ENCODE data around the gene EVI2A. TPM values are rescaled to one million over a fixed set of nuclear protein-coding genes. Genes with fewer than 3 reads are reported as not detected.

The EVI2A gene
- total RNA-seq, 1 donor from 2014 or later = 7.5 TPM

DNA sequence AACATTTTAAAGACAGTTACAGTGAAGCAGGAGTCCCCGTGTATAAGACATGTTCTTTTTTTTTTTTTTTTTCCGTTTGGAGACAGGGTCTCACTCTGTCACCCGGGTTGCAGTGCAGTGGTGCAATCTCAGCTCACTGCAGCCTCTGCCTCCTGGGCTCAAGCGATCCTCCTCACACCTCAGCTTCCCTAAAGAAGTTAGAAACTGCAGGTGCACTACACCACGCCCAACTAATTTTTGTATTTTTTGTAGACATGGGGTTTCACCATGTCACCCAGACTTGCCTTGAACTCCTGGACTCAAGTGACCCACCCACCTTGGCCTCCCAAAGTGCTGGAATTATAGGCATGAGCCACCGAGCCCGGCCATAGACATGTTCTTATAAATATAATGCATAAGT is 10.5 kb downstream of the EVI2A start:
- Histone ChIP-seq H3K36me3 (no peaks in the 10 kb centered on the region), H3K27ac (no peak overlapping the region), H3K4me1 (no peaks in the 10 kb centered on the region), H3K9me3 (no peaks in the 10 kb centered on the region), H3K4me3 (peak overlapping the region in 1 of 2 donors; percentile 25), H3K27me3 (no peaks in the 10 kb centered on the region)
- intact Hi-C loops (cut with DNase I) = no loop called here
- no peak for DNase-seq (ENCODE audit: low spot score in 2 of 2)
- TF ChIP-seq, protein P1, sequence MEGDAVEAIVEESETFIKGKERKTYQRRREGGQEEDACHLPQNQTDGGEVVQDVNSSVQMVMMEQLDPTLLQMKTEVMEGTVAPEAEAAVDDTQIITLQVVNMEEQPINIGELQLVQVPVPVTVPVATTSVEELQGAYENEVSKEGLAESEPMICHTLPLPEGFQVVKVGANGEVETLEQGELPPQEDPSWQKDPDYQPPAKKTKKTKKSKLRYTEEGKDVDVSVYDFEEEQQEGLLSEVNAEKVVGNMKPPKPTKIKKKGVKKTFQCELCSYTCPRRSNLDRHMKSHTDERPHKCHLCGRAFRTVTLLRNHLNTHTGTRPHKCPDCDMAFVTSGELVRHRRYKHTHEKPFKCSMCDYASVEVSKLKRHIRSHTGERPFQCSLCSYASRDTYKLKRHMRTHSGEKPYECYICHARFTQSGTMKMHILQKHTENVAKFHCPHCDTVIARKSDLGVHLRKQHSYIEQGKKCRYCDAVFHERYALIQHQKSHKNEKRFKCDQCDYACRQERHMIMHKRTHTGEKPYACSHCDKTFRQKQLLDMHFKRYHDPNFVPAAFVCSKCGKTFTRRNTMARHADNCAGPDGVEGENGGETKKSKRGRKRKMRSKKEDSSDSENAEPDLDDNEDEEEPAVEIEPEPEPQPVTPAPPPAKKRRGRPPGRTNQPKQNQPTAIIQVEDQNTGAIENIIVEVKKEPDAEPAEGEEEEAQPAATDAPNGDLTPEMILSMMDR (IDR thresholded peaks at IDR 0.05) = no peak

GRCh38 chr17:31310260-31310659 is 11.2 kb downstream of the EVI2A start:
- Histone ChIP-seq H3K27me3 (no peaks in the 10 kb centered on the region), H3K4me1 (no peaks in the 10 kb centered on the region), H3K27ac (no peak overlapping the region), H3K9me3 (no peaks in the 10 kb centered on the region), H3K4me3 (no peak overlapping the region), H3K36me3 (no peaks in the 10 kb centered on the region)
- TF ChIP-seq, protein P1 (IDR thresholded peaks at IDR 0.05) = no peak
- DNase-seq (ENCODE audit: low spot score in 2 of 2) = no peak
- intact Hi-C loops (cut with DNase I) = no loop called here

DNA sequence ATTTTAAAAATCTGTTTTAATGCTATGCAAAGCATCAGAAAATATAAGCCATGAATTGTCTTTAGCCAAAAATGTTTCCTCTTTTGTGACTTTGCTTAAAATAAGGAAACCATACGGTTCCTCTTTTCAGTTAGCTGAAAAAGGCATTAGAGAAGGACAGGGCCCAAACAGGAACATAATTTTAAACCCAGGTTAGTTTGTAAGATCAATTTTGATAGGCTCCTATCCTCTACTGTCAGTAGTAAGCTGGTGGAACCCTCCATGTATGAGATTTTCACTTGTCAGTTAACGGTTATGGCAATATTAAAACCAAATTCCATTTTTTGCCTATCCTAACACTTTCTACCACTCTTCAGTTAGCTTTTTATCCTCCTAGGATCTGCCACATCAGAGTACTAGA is 11.9 kb downstream of the EVI2A start:
- no peaks in the 10 kb centered on the region for H3K9me3 ChIP-seq
- H3K4me3 ChIP-seq = no peak overlapping the region
- no peaks in the 10 kb centered on the region for H3K4me1 ChIP-seq
- no peaks in the 10 kb centered on the region for H3K27me3 ChIP-seq
- no peaks in the 10 kb centered on the region for H3K36me3 ChIP-seq
- DNase-seq (ENCODE audit: low spot score in 2 of 2) = no peak
- TF ChIP-seq, protein P1 (IDR thresholded peaks at IDR 0.05) = no peak
- no peak overlapping the region for H3K27ac ChIP-seq
- intact Hi-C loops (cut with DNase I) = no loop called here

- no peak overlapping the region for H3K27ac ChIP-seq
- H3K9me3 ChIP-seq = no peaks in the 10 kb centered on the region
- no peaks in the 10 kb centered on the region for H3K36me3 ChIP-seq
- H3K27me3 ChIP-seq = no peaks in the 10 kb centered on the region
- no peaks in the 10 kb centered on the region for H3K4me1 ChIP-seq
- no peak for DNase-seq (ENCODE audit: low spot score in 2 of 2)
- intact Hi-C loops (cut with DNase I) = no loop called here
- H3K4me3 ChIP-seq = no peak overlapping the region
- TF ChIP-seq, protein P1 (IDR thresholded peaks at IDR 0.05) = no peak
Measured at GRCh38 chr17:31308372-31309334, 12.8 kb downstream of the EVI2A start.

DNA sequence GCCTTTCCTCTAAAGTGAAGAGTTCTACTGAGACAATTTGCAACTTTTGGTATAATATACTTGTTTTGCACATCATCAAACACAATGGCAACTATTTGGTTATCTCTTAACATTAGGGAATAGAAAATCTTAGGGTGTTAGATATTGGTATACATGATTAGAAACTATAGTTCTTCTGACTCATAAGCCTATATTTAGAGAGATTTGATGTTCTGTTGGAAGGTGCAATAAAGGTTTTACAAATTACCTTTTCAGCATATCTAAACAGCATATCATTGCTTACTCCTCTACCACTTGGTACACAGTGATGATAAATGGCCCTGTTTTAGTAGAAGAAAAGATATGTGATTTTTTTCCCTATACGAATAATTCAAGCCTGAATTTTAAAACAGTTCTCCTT is 13.8 kb downstream of the EVI2A start:
- no peaks in the 10 kb centered on the region for H3K4me1 ChIP-seq
- no peak overlapping the region for H3K4me3 ChIP-seq
- TF ChIP-seq, protein P1 (IDR thresholded peaks at IDR 0.05) = no peak
- H3K9me3 ChIP-seq = no peaks in the 10 kb centered on the region
- no peak overlapping the region for H3K27ac ChIP-seq
- DNase-seq (ENCODE audit: low spot score in 2 of 2) = no peak
- H3K36me3 ChIP-seq = no peaks in the 10 kb centered on the region
- intact Hi-C loops (cut with DNase I) = no loop called here
- no peaks in the 10 kb centered on the region for H3K27me3 ChIP-seq

Measured in ascending aorta (tissue), 2 donors.